GM21576 (cell line): ENCODE results near the gene NKD1.
"Not testable (repeated sequence)": the region's sequence is repeated elsewhere in the genome, so short reads cannot be mapped to it uniquely, and the experiment has no call there.

Experiments used
- ATAC-seq: cut with Tn5 transposase; IDR thresholded peaks from one replicate; pipeline ENCODE4 v1.9.1; 2021; ENCODE audit warnings: mild to moderate bottlenecking, moderate library complexity; ENCODE audit not compliant: unreplicated experiment

Gene NKD1

GRCh38 chr16:50519602-50520001, 28.6 kb upstream of the NKD1 start:
- no peak for ATAC-seq

GRCh38 chr16:50520451-50521245, 27.5 kb upstream of the NKD1 start:
- no peak for ATAC-seq

GRCh38 chr16:50521246-50521900, 26.8 kb upstream of the NKD1 start:
- no peak for ATAC-seq

GRCh38 chr16:50522324-50522723, 25.9 kb upstream of the NKD1 start:
- no peak for ATAC-seq

GRCh38 chr16:50523710-50524109, 24.5 kb upstream of the NKD1 start:
- ATAC-seq, result no peak

GRCh38 chr16:50525262-50525661, 22.9 kb upstream of the NKD1 start:
- ATAC-seq, result no peak

- ATAC-seq, result no peak
These were observed 22.5 kb upstream of the NKD1 start for GRCh38 chr16:50525716-50526115.

- ATAC-seq, result no peak
These were observed 21.9 kb upstream of the NKD1 start for GRCh38 chr16:50526249-50526648.

GRCh38 chr16:50526796-50527195, 21.4 kb upstream of the NKD1 start:
- ATAC-seq, result no peak

- no peak for ATAC-seq
These were observed 19.4 kb upstream of the NKD1 start for GRCh38 chr16:50528820-50529219.

GRCh38 chr16:50529334-50529733, 18.9 kb upstream of the NKD1 start:
- no peak for ATAC-seq

- no peak for ATAC-seq
These were observed 17.6 kb upstream of the NKD1 start for GRCh38 chr16:50530277-50531236.

GRCh38 chr16:50531359-50531758, 16.8 kb upstream of the NKD1 start:
- ATAC-seq, result no peak

- ATAC-seq, result no peak
These were observed 16.3 kb upstream of the NKD1 start for GRCh38 chr16:50531901-50532300.

GRCh38 chr16:50532576-50532975, 15.6 kb upstream of the NKD1 start:
- ATAC-seq, result no peak

GRCh38 chr16:50533317-50533716, 14.9 kb upstream of the NKD1 start:
- no peak for ATAC-seq

GRCh38 chr16:50534091-50534490, 14.1 kb upstream of the NKD1 start:
- ATAC-seq, result no peak

- ATAC-seq, result no peak
These were observed 13.6 kb upstream of the NKD1 start for GRCh38 chr16:50534556-50534955.

- ATAC-seq, result no peak
These were observed 13.2 kb upstream of the NKD1 start for GRCh38 chr16:50534958-50535357.

- no peak for ATAC-seq
These were observed 12.5 kb upstream of the NKD1 start for GRCh38 chr16:50535506-50536257.

GRCh38 chr16:50536258-50536645, 11.9 kb upstream of the NKD1 start:
- not testable (repeated sequence) for ATAC-seq
